ENCODE results near the gene PRMT6.

Gene PRMT6

GRCh38 chr1:107096690-107097089 is 40.2 kb downstream of the PRMT6 start:
- no peak for DNase-seq

- DNase-seq: no peak
These were observed 42.5 kb downstream of the PRMT6 start for GRCh38 chr1:107098961-107099360.

- no peak for DNase-seq
These were observed 44.0 kb downstream of the PRMT6 start for GRCh38 chr1:107100331-107100984.

GRCh38 chr1:107105914-107106313 is 49.4 kb downstream of the PRMT6 start:
- no peak for DNase-seq
